HAP-1 (cell line): ENCODE measurements around the gene PLEKHM1.

Experiments
- DNase-seq, 2 experiments: peaks; one replicate each; pipeline ENCODE4 v3.0.0-alpha.2; 2016 to 2020; ENCODE audit warnings: low spot score in 2 of 2
- H3K27me3 ChIP-seq: fragments of 250-450 bp; sonication (Bioruptor Pico); 2 replicates; pipeline ENCODE4 v1.5.1; 2020; ENCODE audit warnings: low read depth, mild to moderate bottlenecking, moderate library complexity
- H3K36me3 ChIP-seq: fragments of 250-450 bp; sonication (Bioruptor Pico); replicated peaks from 2 replicates; pipeline ENCODE4 v1.5.1; 2020; ENCODE audit warnings: mild to moderate bottlenecking
- H3K4me1 ChIP-seq: fragments of 250-450 bp; sonication (Bioruptor Pico); 2 replicates; pipeline ENCODE4 v1.5.1; 2020; ENCODE audit warnings: mild to moderate bottlenecking
- H3K4me3 ChIP-seq: fragments of 250-450 bp; sonication (Bioruptor Pico); 2 replicates; pipeline ENCODE4 v1.5.1; 2020; ENCODE audit warnings: mild to moderate bottlenecking, moderate library complexity
- H3K9me3 ChIP-seq: fragments of 250-450 bp; sonication (Bioruptor Pico); 2 replicates; pipeline ENCODE4 v1.5.1; 2020; ENCODE audit warnings: mild to moderate bottlenecking, moderate library complexity
- in situ Hi-C: fragments of 300-500 bp; cut with MboI; formaldehyde crosslinking; loops from 3 replicates; pipeline ENCODE4 v1.14.3; 2020; ENCODE audit warnings: low sequenced_read_pairs, inconsistent platforms, mixed read lengths

PLEKHM1 gene

DNA sequence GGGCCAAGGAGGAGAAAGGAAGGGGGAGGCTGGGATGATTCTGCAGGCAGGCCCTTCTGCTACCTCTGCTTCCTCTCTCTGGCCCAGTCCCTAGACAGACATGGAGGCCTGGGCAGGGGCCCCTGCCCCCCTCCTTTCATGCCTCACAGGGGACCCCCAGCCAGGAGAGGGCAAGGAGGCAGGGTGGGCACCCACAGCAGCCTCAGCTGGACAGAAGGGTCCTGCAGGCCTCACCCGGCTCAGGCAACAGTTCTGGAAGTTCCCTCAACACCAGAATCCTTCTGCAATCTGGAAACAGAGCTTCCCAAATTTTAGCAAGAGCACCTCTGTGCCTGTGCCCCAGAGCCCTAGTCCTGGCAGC lies 66.6 kb downstream of the PLEKHM1 start:
- Histone ChIP-seq H3K36me3 (no peaks in the 10 kb centered on the region), H3K4me3 (no peak overlapping the region), H3K27me3 (no peaks in the 10 kb centered on the region), H3K4me1 (peaks cover 6% of the 10 kb centered on the region), H3K9me3 (no peaks in the 10 kb centered on the region)
- DNase-seq: no peak
- in situ Hi-C loops: no loop called here

DNA sequence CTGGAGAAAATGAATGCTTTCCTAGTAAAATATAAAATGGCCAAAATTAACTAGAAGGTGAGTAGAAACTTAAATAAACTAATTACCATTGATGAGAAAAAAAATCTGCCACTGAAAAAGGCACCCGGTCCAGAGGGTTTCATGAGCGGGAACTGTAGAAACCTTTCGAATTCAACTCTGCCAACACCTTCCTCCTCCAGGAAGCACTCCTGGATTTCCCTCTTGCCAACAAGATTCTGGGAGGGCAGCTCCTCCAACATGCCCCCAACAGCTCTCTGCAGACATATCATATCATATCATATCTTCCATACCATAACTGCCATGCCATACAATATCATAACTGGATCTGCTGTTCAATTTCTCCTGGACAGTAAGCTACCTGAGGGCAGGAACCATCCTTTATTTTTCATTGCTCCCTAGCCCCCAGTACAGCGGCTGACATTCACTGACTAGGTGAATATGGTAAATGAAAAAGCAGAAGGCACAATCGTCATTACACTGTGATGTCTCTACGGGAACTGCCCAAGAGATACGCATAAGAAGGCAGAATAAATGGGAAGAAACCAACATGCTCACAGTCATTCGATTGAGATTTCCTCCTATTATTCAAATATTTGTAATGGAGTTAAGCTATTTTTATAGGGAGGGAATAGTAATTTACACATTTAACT lies 67.1 kb downstream of the PLEKHM1 start:
- Histone ChIP-seq H3K4me1 (peaks cover 6% of the 10 kb centered on the region), H3K36me3 (no peaks in the 10 kb centered on the region), H3K27me3 (no peaks in the 10 kb centered on the region), H3K4me3 (no peak overlapping the region), H3K9me3 (no peaks in the 10 kb centered on the region)
- in situ Hi-C loops: no loop called here
- no peak for DNase-seq

DNA sequence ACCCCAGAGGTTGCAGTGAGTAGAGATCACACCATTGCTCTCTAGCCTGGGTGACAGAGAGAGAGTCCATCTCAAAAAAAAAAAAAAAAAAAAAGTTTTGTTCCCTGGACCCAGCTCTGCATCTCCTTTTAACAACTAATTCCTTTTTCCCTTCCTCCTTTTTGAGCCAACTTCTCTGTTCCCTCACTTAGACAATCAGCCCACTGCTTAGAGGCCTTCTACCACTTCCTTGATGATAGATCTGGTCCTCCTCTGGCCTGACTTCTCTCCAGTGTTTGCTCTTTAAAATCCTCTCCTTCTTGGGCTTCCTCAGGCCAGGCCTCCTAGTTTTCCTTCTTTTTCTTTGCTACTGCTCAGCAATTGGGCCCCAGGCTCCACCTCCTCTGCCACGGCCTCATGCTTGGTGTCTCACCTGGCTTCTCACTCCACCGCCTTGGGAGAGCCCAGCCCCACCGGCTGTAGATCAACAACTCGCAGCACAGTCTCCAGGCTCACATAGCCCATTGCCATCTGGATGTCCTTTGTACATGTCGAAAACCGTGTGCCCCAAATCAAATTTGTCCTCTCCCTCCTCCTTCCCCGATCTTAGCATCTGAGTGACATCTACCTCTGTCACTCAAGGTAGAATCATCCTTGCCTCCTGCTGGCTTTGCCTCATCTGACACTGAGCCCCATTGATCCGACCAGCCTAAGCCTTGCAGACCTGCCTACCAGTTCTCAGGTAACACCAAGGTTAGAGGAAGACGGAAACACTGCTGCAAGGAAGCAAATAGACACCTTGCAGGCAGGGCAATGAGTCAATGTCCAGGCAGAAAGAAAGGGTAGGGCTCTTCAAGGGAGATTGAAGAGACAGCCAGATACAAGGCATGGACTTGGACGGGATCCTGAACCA lies 75.3 kb downstream of the PLEKHM1 start:
- DNase-seq: no peak
- no peaks in the 10 kb centered on the region; the same call in 1 of the 2 replicates for H3K4me1 ChIP-seq
- in situ Hi-C loops: no loop called here
- H3K4me3 ChIP-seq: no peak overlapping the region
- H3K27me3 ChIP-seq: no peaks in the 10 kb centered on the region
- no peaks in the 10 kb centered on the region for H3K9me3 ChIP-seq
- no peaks in the 10 kb centered on the region for H3K36me3 ChIP-seq

DNA sequence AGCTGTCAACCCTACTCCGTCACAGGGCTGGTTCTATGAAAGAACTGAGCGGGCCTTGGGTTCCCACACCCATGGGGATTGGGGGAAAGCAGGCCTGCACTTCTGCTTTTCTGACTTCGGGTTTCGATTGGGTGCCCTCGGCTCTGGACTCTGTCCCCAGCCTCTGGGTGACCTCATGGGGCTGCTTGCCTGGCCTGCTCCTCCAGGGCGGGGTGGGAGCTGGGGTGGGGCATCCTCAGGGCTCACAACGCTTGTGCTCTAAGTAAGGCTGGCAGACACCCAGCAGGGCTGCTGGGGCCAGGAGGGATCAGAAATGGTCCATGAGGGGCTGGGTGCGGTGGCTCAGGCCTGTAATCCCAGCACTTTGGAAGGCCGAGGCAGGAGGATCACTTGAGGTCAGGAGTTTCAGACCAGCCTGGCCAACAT lies 77.0 kb downstream of the PLEKHM1 start:
- DNase-seq: no peak
- H3K27me3 ChIP-seq: no peaks in the 10 kb centered on the region
- H3K4me1 ChIP-seq: no peaks in the 10 kb centered on the region
- no peaks in the 10 kb centered on the region for H3K9me3 ChIP-seq
- no peaks in the 10 kb centered on the region for H3K36me3 ChIP-seq
- no peak overlapping the region for H3K4me3 ChIP-seq
- in situ Hi-C loops: no loop called here

DNA sequence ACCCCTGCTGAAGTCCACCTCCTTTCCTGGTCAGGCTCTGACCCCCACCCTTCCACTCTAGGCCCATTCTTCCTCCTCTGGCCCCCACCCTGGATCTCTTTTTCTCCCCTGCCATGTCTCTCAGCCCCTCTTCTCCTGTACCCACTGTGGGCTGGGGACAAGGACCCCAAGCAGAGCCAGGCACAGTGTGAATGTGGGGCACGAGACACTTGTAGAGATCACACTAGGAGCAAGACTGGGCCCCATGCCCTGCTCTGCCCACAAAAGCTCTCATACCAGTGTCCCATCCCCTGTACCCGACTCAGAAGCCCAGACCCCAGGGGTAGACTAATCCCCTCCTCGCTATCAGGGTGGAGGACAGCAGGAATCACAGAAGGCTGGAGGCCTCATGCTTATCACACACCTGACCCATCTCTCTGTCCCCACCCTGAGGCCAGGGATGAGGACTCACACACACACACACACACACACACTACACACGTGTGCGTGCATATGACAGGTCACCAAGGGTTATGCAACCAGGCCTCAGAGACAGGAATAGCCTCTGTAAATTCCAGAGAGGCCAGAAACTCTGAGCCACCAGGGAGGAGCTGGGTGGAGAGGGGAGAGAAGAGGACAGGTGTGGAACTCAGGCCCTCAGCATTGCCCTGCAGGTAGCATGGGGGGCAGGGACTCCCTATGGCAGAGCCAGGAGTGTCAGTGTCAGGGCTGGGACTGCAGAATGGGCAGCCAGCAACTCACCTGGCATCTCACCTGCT lies 79.0 kb downstream of the PLEKHM1 start:
- Histone ChIP-seq H3K4me3 (no peak overlapping the region), H3K27me3 (no peaks in the 10 kb centered on the region), H3K36me3 (no peaks in the 10 kb centered on the region), H3K9me3 (no peaks in the 10 kb centered on the region), H3K4me1 (no peaks in the 10 kb centered on the region)
- no peak for DNase-seq
- in situ Hi-C loops: no loop called here

DNA sequence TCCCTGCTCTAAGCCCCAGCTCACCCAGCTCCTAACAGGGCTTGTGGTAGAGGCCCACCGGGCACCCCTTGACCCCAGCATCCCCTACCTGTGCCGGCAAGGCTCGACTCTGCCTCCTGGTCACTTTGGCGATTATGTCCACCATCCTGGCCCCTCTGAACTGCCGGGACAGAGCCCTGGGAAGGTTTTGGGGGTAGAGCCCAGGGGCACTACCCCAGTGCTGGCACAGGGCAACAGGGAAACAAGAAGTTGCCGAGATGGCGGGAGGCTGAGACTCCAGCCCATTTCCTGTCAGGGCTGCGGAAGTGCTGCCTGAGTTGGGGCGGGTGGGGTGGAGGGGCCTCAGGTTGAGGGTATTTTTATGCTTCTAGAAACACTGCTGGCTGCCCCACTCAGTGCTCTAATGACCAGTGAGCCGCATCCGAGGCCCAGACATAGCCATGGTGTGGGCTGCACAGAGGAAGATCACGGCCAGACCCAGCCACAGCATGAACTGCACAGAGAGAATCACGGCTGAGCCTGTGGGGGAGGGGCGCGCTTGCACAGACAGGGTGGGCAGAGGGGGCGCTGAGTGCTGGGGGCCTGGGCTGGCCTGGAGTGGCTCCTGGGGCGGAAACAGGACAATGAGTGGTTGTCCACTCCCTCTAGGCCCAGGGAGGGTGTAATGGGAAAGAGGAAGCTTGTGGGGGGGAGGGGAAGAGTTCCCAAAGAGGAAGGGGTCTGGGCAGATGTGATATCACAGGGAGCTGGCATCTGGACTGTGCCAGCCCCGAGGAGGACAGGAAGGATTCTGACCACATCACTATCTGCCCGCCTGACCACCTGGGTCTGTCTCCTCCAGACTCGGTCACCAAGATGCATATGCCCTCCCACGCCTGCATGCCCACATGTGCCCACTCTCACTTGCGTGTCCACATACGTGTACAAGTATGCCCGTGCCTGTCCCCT lies 80.1 kb downstream of the PLEKHM1 start:
- Histone ChIP-seq H3K4me1 (no peaks in the 10 kb centered on the region), H3K9me3 (no peaks in the 10 kb centered on the region), H3K27me3 (no peaks in the 10 kb centered on the region), H3K36me3 (no peaks in the 10 kb centered on the region), H3K4me3 (no peak overlapping the region)
- in situ Hi-C loops: no loop called here
- no peak for DNase-seq

DNA sequence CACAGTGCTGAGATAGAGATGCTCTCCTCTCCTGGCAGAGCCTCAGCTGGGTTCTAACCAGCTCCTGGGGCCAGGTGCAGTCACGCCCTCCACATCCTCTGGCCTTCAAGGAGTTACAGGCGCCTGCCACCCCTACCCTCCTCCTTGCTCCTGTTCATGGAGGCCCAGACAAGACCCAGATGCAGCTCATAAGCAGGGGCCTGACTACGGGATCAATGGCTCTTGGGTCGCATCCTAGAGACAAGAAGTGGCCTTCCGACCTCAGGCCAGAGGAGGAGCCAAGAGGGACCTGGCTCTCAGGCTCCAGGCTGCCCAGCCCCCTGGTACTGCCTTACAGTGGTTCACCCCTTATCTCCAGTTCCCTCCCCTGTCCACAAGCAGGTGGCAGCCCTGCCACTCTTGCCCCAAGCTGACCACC lies 80.9 kb downstream of the PLEKHM1 start:
- DNase-seq: no peak
- Histone ChIP-seq H3K4me3 (no peak overlapping the region), H3K36me3 (no peaks in the 10 kb centered on the region), H3K9me3 (no peaks in the 10 kb centered on the region), H3K27me3 (no peaks in the 10 kb centered on the region), H3K4me1 (no peaks in the 10 kb centered on the region)
- in situ Hi-C loops: no loop called here

DNA sequence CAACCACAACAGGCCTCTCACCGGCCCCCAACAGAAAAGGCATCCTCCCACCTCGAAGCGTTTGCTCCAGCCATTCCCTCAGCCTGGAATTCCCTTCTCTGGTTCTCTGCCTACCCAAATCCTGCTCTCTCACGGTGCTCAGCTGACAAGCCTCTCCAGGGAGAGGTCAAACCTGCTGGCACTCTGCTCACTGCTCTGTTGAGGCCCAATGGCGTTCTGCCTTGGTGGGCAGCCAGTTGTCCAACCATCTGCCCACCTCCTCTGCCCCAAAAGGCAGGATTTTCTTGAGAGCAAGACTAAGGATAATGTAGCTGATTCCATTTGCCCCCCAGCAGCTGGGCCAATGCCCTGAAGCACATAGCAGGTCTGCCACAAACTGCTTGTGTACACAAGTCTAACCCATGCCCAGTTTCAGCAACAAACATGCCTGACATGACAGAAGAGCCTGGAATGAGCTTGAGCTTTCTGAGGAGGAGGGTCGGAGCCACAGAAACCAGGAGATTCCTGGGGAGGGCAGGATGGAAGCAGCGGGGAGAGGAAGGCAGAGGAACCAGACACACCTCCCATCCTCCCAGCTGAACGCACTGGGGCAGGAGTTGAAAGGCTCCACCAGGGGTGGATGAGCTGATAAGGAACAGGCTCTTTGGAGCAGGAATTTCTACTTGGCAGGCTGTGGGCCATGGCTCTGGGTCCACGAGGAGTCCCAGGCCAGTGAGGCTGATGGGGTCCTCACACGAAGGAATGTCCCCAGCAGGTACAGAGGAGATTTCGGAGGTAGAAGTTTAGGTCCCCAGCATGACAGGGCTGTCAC lies 81.7 kb downstream of the PLEKHM1 start:
- no peaks in the 10 kb centered on the region for H3K4me1 ChIP-seq
- no peak for DNase-seq

GRCh38 chr17:45406107-45406506 lies 84.4 kb downstream of the PLEKHM1 start:
- Histone ChIP-seq H3K4me3 (no peak overlapping the region), H3K4me1 (no peaks in the 10 kb centered on the region), H3K36me3 (no peaks in the 10 kb centered on the region), H3K9me3 (no peaks in the 10 kb centered on the region), H3K27me3 (no peaks in the 10 kb centered on the region)
- in situ Hi-C loops: no loop called here
- DNase-seq: no peak

More for the DNA sequence above, 81.7 kb downstream of the PLEKHM1 start:
- Histone ChIP-seq H3K4me3 (no peak overlapping the region), H3K36me3 (no peaks in the 10 kb centered on the region), H3K9me3 (no peaks in the 10 kb centered on the region), H3K27me3 (no peaks in the 10 kb centered on the region)
- in situ Hi-C loops: no loop called here

- no peaks in the 10 kb centered on the region for H3K9me3 ChIP-seq
- H3K4me3 ChIP-seq: no peak overlapping the region
- H3K4me1 ChIP-seq: no peaks in the 10 kb centered on the region
- no peaks in the 10 kb centered on the region for H3K27me3 ChIP-seq
- no peaks in the 10 kb centered on the region for H3K36me3 ChIP-seq
- DNase-seq: peak in 1 of 2 experiments; percentile 65
- in situ Hi-C loops: no loop called here
These were observed 85.1 kb downstream of the PLEKHM1 start for GRCh38 chr17:45405250-45406086.

DNA sequence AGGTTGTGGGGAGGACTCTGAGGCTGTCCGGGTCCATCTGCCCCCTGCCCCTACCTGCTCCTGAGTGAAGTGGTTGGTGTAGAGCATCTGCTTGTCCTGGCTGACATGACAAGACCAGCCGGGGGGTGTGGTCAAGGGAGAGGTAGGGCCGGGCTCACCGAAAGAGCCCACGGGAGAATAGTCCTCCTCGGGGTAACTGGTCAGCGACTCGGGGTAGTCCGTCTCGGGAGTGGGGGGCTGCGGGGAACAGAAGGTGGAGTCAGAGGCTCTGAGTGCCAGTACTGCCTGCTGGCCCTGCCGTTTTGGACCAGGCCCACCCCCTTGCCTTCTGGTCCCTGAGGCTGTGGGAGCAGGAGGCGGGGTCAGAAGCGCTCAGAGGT lies 85.7 kb downstream of the PLEKHM1 start:
- in situ Hi-C loops: no loop called here
- H3K4me3 ChIP-seq: no peak overlapping the region
- H3K36me3 ChIP-seq: no peaks in the 10 kb centered on the region
- no peaks in the 10 kb centered on the region for H3K9me3 ChIP-seq
- no peak for DNase-seq
- no peaks in the 10 kb centered on the region for H3K27me3 ChIP-seq
- H3K4me1 ChIP-seq: no peaks in the 10 kb centered on the region

DNA sequence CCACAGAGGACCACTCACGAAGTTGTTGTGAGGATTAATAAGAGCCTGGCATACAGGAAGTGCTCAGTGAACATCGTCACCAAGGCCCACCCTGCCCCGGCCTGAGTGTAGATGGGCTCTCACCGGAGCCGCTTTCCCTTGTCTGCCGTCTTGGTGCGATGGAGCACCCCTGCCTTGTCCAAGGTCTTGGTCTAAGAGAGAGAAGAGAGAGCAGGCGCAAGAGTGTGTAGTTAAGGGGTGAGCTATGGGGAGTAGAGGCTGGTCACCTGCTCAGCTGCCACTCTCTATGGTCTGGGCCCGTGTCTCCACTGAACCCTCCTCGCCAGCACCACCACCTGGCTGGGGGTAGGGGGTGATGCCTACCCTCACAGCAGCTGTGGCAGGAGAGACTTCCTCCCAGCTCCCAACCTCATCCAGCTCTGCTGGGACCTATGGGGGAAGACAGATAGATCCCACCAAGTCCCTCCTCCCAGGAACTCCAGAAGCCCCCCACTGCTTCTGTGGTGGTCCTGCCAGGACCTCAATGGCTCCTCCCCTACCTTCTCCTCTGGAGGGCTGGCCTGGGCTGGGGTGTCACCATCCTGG lies 86.5 kb downstream of the PLEKHM1 start:
- Histone ChIP-seq H3K9me3 (no peaks in the 10 kb centered on the region), H3K4me3 (no peak overlapping the region), H3K36me3 (no peaks in the 10 kb centered on the region), H3K27me3 (no peaks in the 10 kb centered on the region), H3K4me1 (no peaks in the 10 kb centered on the region)
- in situ Hi-C loops: no loop called here
- DNase-seq: no peak
